CD4-positive, CD25-positive, alpha-beta regulatory T cell (primary cell): ENCODE data around the gene INO80E. TPM values are rescaled to one million over a fixed set of nuclear protein-coding genes. Genes with fewer than 3 reads are reported as not detected.

ENCODE experiments used
- ATAC-seq, 2 donors: fragments of 150-1000 bp; cut with Tn5 transposase; one replicate each; pipeline ENCODE4 v1.10.0; 2021; ENCODE audit warnings: low read depth in 2 of 2, moderate number of reproducible peaks in 2 of 2, moderate library complexity in 1 of 2
- DNase-seq, 3 donors: peaks; one replicate each; pipeline versions ENCODE4 v3.0.0 to v3.0.0-alpha.2; 2012 to 2022; ENCODE audit warnings: mixed read lengths in 1 of 3
- H3K27ac ChIP-seq: one replicate; pipeline ENCODE4 v1.7.0; 2013; ENCODE audit warnings: mild to moderate bottlenecking, low read length; ENCODE audit not compliant: insufficient read depth, poor library complexity, severe bottlenecking
- H3K27me3 ChIP-seq: one replicate; pipeline ENCODE4 v1.7.0; 2013; ENCODE audit warnings: low read length; ENCODE audit not compliant: control insufficient read depth, insufficient read depth
- H3K36me3 ChIP-seq: one replicate; pipeline ENCODE4 v1.7.0; 2013; ENCODE audit warnings: mild to moderate bottlenecking, low read length, moderate library complexity; ENCODE audit not compliant: control insufficient read depth, insufficient read depth
- H3K4me1 ChIP-seq: 2 replicates; pipeline ENCODE4 v1.7.0; 2013; ENCODE audit warnings: mild to moderate bottlenecking, low read length; ENCODE audit not compliant: insufficient read depth, control insufficient read depth, poor library complexity, severe bottlenecking
- H3K4me3 ChIP-seq: one replicate; pipeline ENCODE4 v1.7.0; 2013; ENCODE audit warnings: low read depth, mild to moderate bottlenecking, low read length, moderate library complexity
- H3K9me3 ChIP-seq, 2 experiments: 1 replicate in 1 of 2; 2 replicates in 1 of 2; pipeline ENCODE4 v1.7.0; 2013; ENCODE audit warnings: low read length in 2 of 2, mild to moderate bottlenecking in 1 of 2, moderate library complexity in 1 of 2; ENCODE audit not compliant: control insufficient read depth in 2 of 2
- H3K27ac Mint-ChIP-seq, 3 donors: one replicate each; pipeline ENCODE4 v1.8.0; 2020 to 2022; ENCODE audit warnings: mild to moderate bottlenecking in 3 of 3, mixed read lengths in 3 of 3, moderate library complexity in 2 of 3
- H3K27me3 Mint-ChIP-seq: one replicate; pipeline ENCODE4 v1.8.0; 2022; ENCODE audit warnings: mild to moderate bottlenecking, mixed read lengths
- H3K36me3 Mint-ChIP-seq: one replicate; pipeline ENCODE4 v1.8.0; 2020; ENCODE audit warnings: mixed read lengths
- H3K4me1 Mint-ChIP-seq, 4 donors: one replicate each; pipeline ENCODE4 v1.8.0; 2020 to 2022; ENCODE audit warnings: mixed read lengths in 4 of 4, mild to moderate bottlenecking in 1 of 4
- H3K4me3 Mint-ChIP-seq, 4 donors: one replicate each; pipeline ENCODE4 v1.8.0; 2020 to 2022; ENCODE audit warnings: mild to moderate bottlenecking in 4 of 4, mixed read lengths in 4 of 4, moderate library complexity in 3 of 4
- H3K9me3 Mint-ChIP-seq, 7 donors: one replicate each; pipeline ENCODE4 v1.8.0; 2020 to 2022; ENCODE audit warnings: mixed read lengths in 7 of 7, mild to moderate bottlenecking in 3 of 7, moderate library complexity in 2 of 7
- polyA plus RNA-seq, 4 donors: library from polyadenylated mRNA; unstranded; fragments of 300-500 nt; fragmentation: Illumina TruSeq; gene quantifications; one replicate each; pipeline ENCODE4 v1.2.3, GENCODE V29; 2021
- total RNA-seq: library from RNA; stranded (reverse); gene quantifications from one replicate; pipeline ENCODE4 v1.2.3, GENCODE V29; 2022

Gene INO80E
- total and polyA plus RNA-seq, 5 donors from 2014 or later = 5.0 to 105 (median 6.4) TPM

DNA sequence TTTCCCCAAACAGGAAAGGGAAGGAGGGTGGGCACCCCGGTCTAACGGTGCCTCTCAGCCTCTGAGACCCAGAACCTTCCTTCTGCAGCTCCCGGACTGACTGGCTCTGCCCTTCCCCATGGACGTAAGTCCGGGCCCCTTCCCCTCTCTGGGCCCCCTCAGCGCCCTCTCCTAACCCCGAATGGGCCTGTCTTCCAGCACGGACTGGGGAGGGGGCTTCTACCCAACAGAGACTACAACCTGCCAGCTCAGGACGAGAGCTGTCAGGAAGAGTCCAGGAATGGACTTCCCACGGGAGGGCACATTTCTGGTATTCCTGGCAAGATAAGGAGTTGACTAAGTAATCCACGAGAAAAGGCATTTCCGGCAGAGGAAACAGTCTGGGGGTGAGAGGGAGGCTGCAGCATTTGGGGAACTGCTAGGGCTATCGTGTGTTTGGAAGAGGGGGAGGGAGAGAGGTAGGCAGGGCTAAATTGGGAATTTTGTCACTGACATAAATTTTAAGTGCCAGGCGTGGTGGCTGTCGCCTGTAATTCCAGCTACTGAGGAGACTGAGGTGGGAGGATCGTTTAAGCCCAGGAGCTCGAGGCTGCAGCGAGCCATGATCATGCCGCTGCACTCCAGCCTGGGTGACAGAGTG is 57.5 kb downstream of the INO80E start:
- Histone ChIP-seq H3K27me3 (no peaks in the 10 kb centered on the region), H3K4me3 (peak overlapping the region; percentile 32), H3K9me3 (no peaks in the 10 kb centered on the region), H3K4me1 (peaks cover 18% of the 10 kb centered on the region), H3K27ac (no peak overlapping the region), H3K36me3 (no peaks in the 10 kb centered on the region)
- ATAC-seq (no peak), DNase-seq (no peak)
- Mint-ChIP-seq H3K36me3 (no peaks in the 10 kb centered on the region), H3K27ac (peak overlapping the region in 1 of 3 donors; percentile 4), H3K4me1 (peaks cover 0 to 26% (median 9%) of the 10 kb centered on the region in 4 donors), H3K27me3 (no peaks in the 10 kb centered on the region), H3K9me3 (no peaks in the 10 kb centered on the region), H3K4me3 (peak overlapping the region; percentile 75 to 90 (median 85))

DNA sequence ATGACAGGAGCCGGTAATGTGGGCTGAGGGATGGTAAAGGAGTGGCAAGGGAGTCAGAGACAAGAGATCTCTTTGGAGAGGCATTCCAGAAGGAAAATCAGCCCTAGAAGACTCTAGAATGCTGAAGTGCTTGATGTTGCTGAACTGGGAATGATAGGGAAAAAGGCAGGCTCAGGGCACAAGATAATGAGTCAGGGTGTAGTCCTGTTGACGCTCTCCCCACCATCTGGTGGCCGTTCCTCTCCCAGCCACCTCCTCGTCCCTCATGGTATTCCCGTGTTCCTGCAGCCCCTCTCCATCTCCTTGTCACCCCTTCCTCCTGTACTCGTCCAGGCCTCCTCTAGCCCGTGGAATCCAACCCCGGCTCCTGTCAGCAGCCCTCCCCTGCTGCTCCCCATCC is 58.4 kb downstream of the INO80E start:
- H3K36me3 ChIP-seq = no peaks in the 10 kb centered on the region
- peaks cover 18% of the 10 kb centered on the region for H3K4me1 ChIP-seq
- Mint-ChIP-seq H3K36me3 (no peaks in the 10 kb centered on the region), H3K9me3 (no peaks in the 10 kb centered on the region), H3K27me3 (no peaks in the 10 kb centered on the region), H3K4me3 (peak overlapping the region; percentile 75 to 91 (median 83)), H3K27ac (peak overlapping the region in 2 of 3 donors; percentile 31 to 66), H3K4me1 (peaks cover 0 to 26% (median 9%) of the 10 kb centered on the region in 4 donors)
- no peaks in the 10 kb centered on the region for H3K9me3 ChIP-seq
- no peak overlapping the region for H3K27ac ChIP-seq
- DNase-seq (no peak), ATAC-seq (no peak)
- H3K27me3 ChIP-seq = no peaks in the 10 kb centered on the region
- no peak overlapping the region for H3K4me3 ChIP-seq

- Histone ChIP-seq H3K4me1 (peaks cover 18% of the 10 kb centered on the region), H3K4me3 (no peak overlapping the region), H3K9me3 (no peaks in the 10 kb centered on the region), H3K27ac (no peak overlapping the region), H3K36me3 (no peaks in the 10 kb centered on the region), H3K27me3 (no peaks in the 10 kb centered on the region)
- ATAC-seq (peak; percentile 60 to 66), DNase-seq (peak in 2 of 3 donors; percentile 35 to 63)
- peak overlapping the region; percentile 44 to 90 (median 74) for H3K4me3 Mint-ChIP-seq
- H3K4me1 Mint-ChIP-seq = peaks cover 0 to 26% (median 9%) of the 10 kb centered on the region in 4 donors
- no peaks in the 10 kb centered on the region for H3K36me3 Mint-ChIP-seq
- H3K27me3 Mint-ChIP-seq = no peaks in the 10 kb centered on the region
- H3K27ac Mint-ChIP-seq = peak overlapping the region in 1 of 3 donors; percentile 91
- H3K9me3 Mint-ChIP-seq = no peaks in the 10 kb centered on the region
Observed at GRCh38 chr16:30054959-30055553, 59.0 kb downstream of the INO80E start.

Other genes with a start within 250 kb of the INO80E start
- not detected for gene ZG16, start 218.0 kb upstream of the INO80E start, total RNA-seq
- not detected for gene ZG16, start 218.0 kb upstream of the INO80E start, polyA plus RNA-seq
- gene KIF22, start 205.5 kb upstream of the INO80E start, total RNA-seq = 89.1 TPM
- gene KIF22, start 205.5 kb upstream of the INO80E start, polyA plus RNA-seq = 10 to 100 TPM; 49.4 to 65.1 (median 56.1) TPM
- 224 TPM for gene MAZ, start 189.7 kb upstream of the INO80E start, total RNA-seq
- 10 to 100 TPM; 36.9 to 62.2 (median 44.5) TPM for gene MAZ, start 189.7 kb upstream of the INO80E start, polyA plus RNA-seq
- gene PRRT2, start 184.0 kb upstream of the INO80E start, total RNA-seq = 1.9 TPM
- gene PRRT2, start 184.0 kb upstream of the INO80E start, polyA plus RNA-seq = under 1 TPM in 2 of 4 donors, not detected in 2; 0.06 to 0.17 TPM
- gene PAGR1, start 180.1 kb upstream of the INO80E start, total RNA-seq = 15.6 TPM
- 10 to 100 TPM; 41.0 to 48.8 (median 45.5) TPM for gene PAGR1, start 180.1 kb upstream of the INO80E start, polyA plus RNA-seq
- 163 TPM for gene MVP, start 175.8 kb upstream of the INO80E start, total RNA-seq
- 100 to 1,000 TPM; 116 to 157 (median 133) TPM for gene MVP, start 175.8 kb upstream of the INO80E start, polyA plus RNA-seq
- 47.7 TPM for gene CDIPT, start 133.0 kb upstream of the INO80E start, total RNA-seq
- 100 to 1,000 TPM; 100 to 122 (median 108) TPM for gene CDIPT, start 133.0 kb upstream of the INO80E start, polyA plus RNA-seq
- gene SEZ6L2, start 96.7 kb upstream of the INO80E start, total RNA-seq = not detected
- not detected for gene SEZ6L2, start 96.7 kb upstream of the INO80E start, polyA plus RNA-seq
- gene ASPHD1, start 95.8 kb upstream of the INO80E start, total RNA-seq = not detected
- gene ASPHD1, start 95.8 kb upstream of the INO80E start, polyA plus RNA-seq = not detected
- 52.3 TPM for gene KCTD13, start 70.0 kb upstream of the INO80E start, total RNA-seq
- 10 to 100 TPM in 2 of 4 donors, 1 to 10 TPM in 2; 7.0 to 12.8 (median 9.9) TPM for gene KCTD13, start 70.0 kb upstream of the INO80E start, polyA plus RNA-seq
- 76.7 TPM for gene TMEM219, start 34.2 kb upstream of the INO80E start, total RNA-seq
- gene TMEM219, start 34.2 kb upstream of the INO80E start, polyA plus RNA-seq = 100 to 1,000 TPM; 193 to 261 (median 221) TPM
- gene TAOK2, start 22.4 kb upstream of the INO80E start, total RNA-seq = 30.0 TPM
- 1 to 10 TPM; 2.1 to 3.5 (median 2.9) TPM for gene TAOK2, start 22.4 kb upstream of the INO80E start, polyA plus RNA-seq
- gene HIRIP3, start 624 bp upstream of the INO80E start, total RNA-seq = 12.4 TPM
- 10 to 100 TPM; 13.9 to 19.9 (median 16.2) TPM for gene HIRIP3, start 624 bp upstream of the INO80E start, polyA plus RNA-seq
- not detected for gene DOC2A, start 14.8 kb downstream of the INO80E start, total RNA-seq
- gene DOC2A, start 14.8 kb downstream of the INO80E start, polyA plus RNA-seq = not detected
- not detected for gene C16orf92, start 27.0 kb downstream of the INO80E start, total RNA-seq
- not detected for gene C16orf92, start 27.0 kb downstream of the INO80E start, polyA plus RNA-seq
- gene TLCD3B, start 35.0 kb downstream of the INO80E start, total RNA-seq = not detected
- gene TLCD3B, start 35.0 kb downstream of the INO80E start, polyA plus RNA-seq = not detected
- 430 TPM for gene ALDOA, start 69.5 kb downstream of the INO80E start, total RNA-seq
- 1,000 to 10,000 TPM; 1,129 to 1,243 (median 1,151) TPM for gene ALDOA, start 69.5 kb downstream of the INO80E start, polyA plus RNA-seq
- 97.0 TPM for gene PPP4C, start 79.8 kb downstream of the INO80E start, total RNA-seq
- gene PPP4C, start 79.8 kb downstream of the INO80E start, polyA plus RNA-seq = 100 to 1,000 TPM; 232 to 289 (median 262) TPM
- gene TBX6, start 95.7 kb downstream of the INO80E start, total RNA-seq = 0.42 TPM
- gene TBX6, start 95.7 kb downstream of the INO80E start, polyA plus RNA-seq = under 1 TPM in 1 of 4 donors, not detected in 3; 0.29 TPM
- 121 TPM for gene YPEL3, start 100.0 kb downstream of the INO80E start, total RNA-seq
- gene YPEL3, start 100.0 kb downstream of the INO80E start, polyA plus RNA-seq = 100 to 1,000 TPM; 245 to 319 (median 297) TPM
- 26.7 TPM for gene GDPD3, start 117.3 kb downstream of the INO80E start, total RNA-seq
- gene GDPD3, start 117.3 kb downstream of the INO80E start, polyA plus RNA-seq = under 1 TPM in 2 of 4 donors, not detected in 2; 0.13 to 0.28 TPM
- gene MAPK3, start 127.0 kb downstream of the INO80E start, total RNA-seq = 71.4 TPM
- 10 to 100 TPM in 1 of 4 donors, 1 to 10 TPM in 3; 7.3 to 12.6 (median 9.1) TPM for gene MAPK3, start 127.0 kb downstream of the INO80E start, polyA plus RNA-seq
- 850 TPM for gene CORO1A, start 187.4 kb downstream of the INO80E start, total RNA-seq
- 1,000 to 10,000 TPM; 1,269 to 1,770 (median 1,540) TPM for gene CORO1A, start 187.4 kb downstream of the INO80E start, polyA plus RNA-seq
- gene BOLA2B, start 197.4 kb downstream of the INO80E start, total RNA-seq = 58.2 TPM
- gene BOLA2B, start 197.4 kb downstream of the INO80E start, polyA plus RNA-seq = 100 to 1,000 TPM; 163 to 225 (median 191) TPM
- 50.3 TPM for gene SLX1A, start 197.6 kb downstream of the INO80E start, total RNA-seq
- gene SLX1A, start 197.6 kb downstream of the INO80E start, polyA plus RNA-seq = 100 to 1,000 TPM in 3 of 4 donors, 10 to 100 TPM in 1; 56.8 to 136 (median 102) TPM
- 19.3 TPM for gene SULT1A3, start 203.0 kb downstream of the INO80E start, total RNA-seq
- 1 to 10 TPM in 1 of 4 donors, under 1 TPM in 2, not detected in 1; 0.71 to 1.5 (median 0.91) TPM for gene SULT1A3, start 203.0 kb downstream of the INO80E start, polyA plus RNA-seq